GM12875 (cell line): ENCODE results near the gene GMFB.

Experiments used
- H3K4me3 ChIP-seq: one replicate; pipeline ENCODE4 v1.5.1; 2011; ENCODE audit warnings: low read depth, low read length, control low read depth
- TF ChIP-seq, protein P1 (sequence below): IDR thresholded peaks from 2 replicates; pipeline ENCODE4 v1.5.1; 2011; ENCODE audit warnings: low read depth, mild to moderate bottlenecking, control low read depth, inconsistent platforms, low read length, moderate library complexity, borderline replicate concordance; ENCODE audit not compliant: insufficient read depth

GMFB gene

DNA sequence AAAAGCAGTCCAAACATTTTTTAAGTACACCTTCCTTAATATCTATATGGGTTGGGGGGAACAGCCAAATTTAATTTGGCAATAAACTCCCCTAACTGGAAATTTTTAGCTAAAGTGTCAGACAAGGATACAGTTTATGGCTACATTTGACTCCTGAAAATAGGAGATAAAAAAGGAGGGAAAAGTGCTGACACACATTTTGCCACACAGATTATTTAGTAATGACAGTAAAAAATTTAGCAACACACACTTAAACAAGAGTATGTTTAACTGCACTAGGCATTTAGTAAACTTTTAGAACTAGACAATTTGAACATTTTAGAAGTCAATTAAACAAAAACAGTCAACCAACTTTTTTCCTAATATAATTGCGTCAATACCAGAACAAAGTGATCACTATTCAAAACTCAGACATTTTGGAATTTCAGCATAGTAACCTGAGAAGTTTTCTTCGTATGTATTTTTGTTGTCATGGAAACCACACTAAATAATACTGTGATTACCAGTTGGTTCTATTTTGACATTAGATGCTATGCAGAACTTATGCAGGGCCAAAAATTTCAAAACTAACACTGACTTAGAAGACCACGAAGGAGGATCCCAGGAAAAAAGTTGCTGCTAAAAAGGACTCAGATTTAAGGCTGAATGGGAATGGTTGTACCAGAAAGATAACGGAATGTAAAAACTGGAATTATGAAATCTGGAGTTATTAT, 13.4 kb downstream of the GMFB start:
- no peak overlapping the region for H3K4me3 ChIP-seq
- TF ChIP-seq, protein P1, sequence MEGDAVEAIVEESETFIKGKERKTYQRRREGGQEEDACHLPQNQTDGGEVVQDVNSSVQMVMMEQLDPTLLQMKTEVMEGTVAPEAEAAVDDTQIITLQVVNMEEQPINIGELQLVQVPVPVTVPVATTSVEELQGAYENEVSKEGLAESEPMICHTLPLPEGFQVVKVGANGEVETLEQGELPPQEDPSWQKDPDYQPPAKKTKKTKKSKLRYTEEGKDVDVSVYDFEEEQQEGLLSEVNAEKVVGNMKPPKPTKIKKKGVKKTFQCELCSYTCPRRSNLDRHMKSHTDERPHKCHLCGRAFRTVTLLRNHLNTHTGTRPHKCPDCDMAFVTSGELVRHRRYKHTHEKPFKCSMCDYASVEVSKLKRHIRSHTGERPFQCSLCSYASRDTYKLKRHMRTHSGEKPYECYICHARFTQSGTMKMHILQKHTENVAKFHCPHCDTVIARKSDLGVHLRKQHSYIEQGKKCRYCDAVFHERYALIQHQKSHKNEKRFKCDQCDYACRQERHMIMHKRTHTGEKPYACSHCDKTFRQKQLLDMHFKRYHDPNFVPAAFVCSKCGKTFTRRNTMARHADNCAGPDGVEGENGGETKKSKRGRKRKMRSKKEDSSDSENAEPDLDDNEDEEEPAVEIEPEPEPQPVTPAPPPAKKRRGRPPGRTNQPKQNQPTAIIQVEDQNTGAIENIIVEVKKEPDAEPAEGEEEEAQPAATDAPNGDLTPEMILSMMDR, result no peak

DNA sequence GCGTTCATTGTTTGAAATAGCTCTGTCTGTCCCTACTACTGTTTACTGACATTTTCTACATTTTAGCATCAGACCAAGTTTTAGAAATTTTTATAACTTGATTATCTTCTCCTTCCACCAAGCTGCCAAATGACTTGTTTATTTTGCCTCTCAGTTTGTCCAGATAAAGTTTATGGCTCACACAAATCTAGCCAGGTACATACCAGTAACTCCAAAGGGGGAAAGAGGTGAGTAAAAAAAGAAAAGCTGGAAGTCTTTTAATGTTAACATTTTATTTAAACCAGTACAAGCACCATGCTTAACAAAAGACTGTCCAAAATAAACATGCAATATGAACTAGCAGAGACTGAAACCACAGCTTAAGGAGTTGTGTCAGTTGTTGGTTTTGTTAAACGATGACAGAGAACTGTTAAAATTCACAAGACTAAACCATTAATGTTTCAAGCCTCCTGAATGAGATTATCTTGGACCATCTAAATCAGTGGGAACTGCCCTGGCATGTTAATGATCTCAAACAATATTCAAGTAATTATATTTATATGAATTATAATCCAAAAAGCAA, 14.5 kb downstream of the GMFB start:
- H3K4me3 ChIP-seq, result no peak overlapping the region
- TF ChIP-seq, protein P1, result no peak

DNA sequence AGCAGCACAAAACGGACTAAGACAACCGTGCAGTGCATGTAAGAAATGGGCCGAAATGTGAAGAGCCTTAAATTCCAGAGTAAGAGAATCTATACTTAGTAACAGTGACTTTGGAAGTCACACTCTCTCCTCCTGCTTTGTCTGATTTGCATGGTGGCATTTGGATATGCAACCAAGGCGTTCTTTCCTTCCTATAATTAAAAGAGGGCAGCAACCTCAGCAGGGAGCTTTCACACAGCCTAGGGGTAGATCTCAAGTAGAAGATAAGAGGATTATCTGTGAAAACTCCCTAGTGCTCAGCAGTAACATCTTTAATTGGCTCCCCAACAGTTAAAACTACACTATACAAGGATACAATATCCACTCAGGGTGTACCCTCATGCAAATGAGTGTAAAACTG, 16.5 kb downstream of the GMFB start:
- no peak overlapping the region for H3K4me3 ChIP-seq
- TF ChIP-seq, protein P1, result no peak

DNA sequence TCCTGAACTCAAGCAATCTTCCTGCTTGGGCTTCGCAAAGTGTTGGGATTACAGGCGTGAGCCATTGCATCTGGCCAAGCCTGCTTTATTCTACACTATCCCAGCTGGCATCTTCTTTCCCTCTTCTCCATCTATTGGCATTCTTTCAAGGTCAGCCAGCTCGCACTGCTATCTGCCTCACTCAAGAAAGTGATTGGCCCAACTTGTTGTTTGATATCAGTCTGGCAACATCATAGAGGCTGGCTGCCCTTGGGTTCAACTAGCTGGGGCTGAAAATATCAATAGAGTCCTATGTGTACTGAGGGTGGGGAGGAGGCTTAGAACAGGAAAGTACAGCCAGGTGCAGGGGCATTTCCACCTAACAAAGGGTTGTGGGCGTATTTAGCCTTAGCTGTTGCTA, 17.1 kb downstream of the GMFB start:
- H3K4me3 ChIP-seq, result no peak overlapping the region
- TF ChIP-seq, protein P1, result no peak

DNA sequence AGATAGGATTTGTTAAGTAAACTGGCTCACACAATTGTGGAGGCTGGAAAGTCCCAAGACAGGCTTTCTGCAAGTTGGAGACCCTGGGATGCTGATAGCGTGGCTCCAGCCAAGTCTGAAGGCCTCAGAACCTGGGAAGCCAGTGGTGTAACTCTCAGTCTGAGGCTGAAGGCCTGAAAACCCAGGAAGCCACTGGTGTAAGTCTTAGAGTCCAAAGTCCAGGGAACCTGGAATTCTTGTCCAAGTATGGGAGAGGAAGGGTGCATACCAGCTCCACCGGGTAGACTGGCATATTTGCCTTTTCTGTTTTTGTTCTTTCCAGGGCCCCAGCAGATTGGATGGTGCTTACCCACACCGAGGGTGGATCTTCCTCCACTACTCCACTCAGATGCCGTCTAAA, 18.1 kb downstream of the GMFB start:
- no peak overlapping the region for H3K4me3 ChIP-seq
- TF ChIP-seq, protein P1, result no peak

DNA sequence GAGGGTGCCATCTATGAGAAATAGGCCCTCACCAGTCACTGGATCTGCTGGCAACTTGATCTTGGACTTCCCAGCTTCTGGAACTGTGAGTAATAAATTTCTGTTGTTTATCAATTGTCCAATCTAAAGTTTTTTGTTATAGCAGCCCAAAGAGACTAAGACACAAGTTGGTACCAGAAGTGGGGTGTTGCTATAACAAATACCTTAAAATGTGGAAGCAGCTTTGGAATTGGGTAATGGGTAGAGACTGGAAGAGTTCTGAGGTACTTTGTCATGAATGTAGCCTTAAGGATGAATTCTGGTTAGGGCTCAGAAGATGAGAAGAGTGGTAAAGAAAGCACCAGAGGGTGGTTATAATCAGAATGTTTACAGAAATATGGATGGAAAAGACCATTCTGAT, 21.5 kb downstream of the GMFB start:
- H3K4me3 ChIP-seq, result no peak overlapping the region
- TF ChIP-seq, protein P1, result no peak

DNA sequence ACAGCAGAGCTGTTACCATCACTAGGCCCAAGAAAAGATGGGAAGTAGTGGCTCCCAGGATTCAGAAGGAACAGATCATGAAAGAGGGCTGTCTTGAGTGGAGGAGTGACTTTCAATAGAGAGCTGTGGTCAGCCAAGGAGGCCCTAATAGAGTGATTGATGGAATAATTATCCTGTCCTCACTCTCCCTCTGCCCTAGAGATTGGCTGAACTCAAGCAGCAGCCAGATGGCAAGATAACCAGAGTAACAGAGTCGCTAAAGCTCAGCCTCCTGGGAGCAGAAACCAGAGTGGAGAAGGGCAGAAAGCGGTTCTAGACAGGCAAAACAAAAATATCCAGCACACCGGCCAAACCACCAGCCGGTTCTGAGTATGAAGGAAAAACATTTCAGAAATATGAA, 23.1 kb downstream of the GMFB start:
- no peak overlapping the region for H3K4me3 ChIP-seq
- TF ChIP-seq, protein P1, result no peak
